ENCODE results near the gene VRK2.

VRK2 gene

DNA sequence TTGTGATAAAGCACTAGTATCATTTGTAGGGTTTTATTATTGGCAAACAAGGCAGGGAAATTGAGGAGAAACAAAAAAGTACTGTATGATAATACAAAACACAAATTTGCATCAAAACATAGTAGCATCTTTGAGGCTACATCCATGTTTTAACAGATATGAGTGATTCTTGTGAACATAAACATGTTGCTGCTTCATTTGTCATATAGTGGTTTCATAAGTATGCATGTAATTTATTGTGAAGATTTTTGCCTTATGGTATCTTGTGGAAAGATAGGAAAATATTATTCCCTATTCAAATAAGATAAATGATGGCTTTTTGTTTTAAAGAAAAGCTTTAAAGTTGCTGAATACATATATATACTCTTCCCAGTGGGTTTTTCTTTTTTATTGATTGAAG, 60.3 kb downstream of the VRK2 start:
- H3K9ac ChIP-seq (ENCODE audit: low read length) = no peak overlapping the region
- H3K4me3 ChIP-seq (ENCODE audit: low read depth, low read length, poor library complexity, severe bottlenecking) = no peak overlapping the region
- H3K4me1 ChIP-seq (ENCODE audit: insufficient read depth, low read length, severe bottlenecking) = no peaks in the 10 kb centered on the region
- H3F3A ChIP-seq (ENCODE audit: insufficient read depth, low read length) = no peaks in the 10 kb centered on the region
- H3K79me2 ChIP-seq (ENCODE audit: insufficient read depth, low read length) = no peaks in the 10 kb centered on the region
- H4K20me1 ChIP-seq (ENCODE audit: insufficient read depth, low read length) = no peaks in the 10 kb centered on the region
- no peak overlapping the region for H3K4me2 ChIP-seq (ENCODE audit: low read length)
- TF ChIP-seq, protein P1, sequence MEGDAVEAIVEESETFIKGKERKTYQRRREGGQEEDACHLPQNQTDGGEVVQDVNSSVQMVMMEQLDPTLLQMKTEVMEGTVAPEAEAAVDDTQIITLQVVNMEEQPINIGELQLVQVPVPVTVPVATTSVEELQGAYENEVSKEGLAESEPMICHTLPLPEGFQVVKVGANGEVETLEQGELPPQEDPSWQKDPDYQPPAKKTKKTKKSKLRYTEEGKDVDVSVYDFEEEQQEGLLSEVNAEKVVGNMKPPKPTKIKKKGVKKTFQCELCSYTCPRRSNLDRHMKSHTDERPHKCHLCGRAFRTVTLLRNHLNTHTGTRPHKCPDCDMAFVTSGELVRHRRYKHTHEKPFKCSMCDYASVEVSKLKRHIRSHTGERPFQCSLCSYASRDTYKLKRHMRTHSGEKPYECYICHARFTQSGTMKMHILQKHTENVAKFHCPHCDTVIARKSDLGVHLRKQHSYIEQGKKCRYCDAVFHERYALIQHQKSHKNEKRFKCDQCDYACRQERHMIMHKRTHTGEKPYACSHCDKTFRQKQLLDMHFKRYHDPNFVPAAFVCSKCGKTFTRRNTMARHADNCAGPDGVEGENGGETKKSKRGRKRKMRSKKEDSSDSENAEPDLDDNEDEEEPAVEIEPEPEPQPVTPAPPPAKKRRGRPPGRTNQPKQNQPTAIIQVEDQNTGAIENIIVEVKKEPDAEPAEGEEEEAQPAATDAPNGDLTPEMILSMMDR (IDR thresholded peaks at IDR 0.05; ENCODE audit: low read length) = no peak
- TF ChIP-seq EZH2 (IDR thresholded peaks at IDR 0.05; ENCODE audit: borderline replicate concordance, low read length) = no peak
- H3K27me3 ChIP-seq (ENCODE audit: insufficient read depth, low read length) = no peaks in the 10 kb centered on the region
- no peaks in the 10 kb centered on the region for H3K9me3 ChIP-seq (ENCODE audit: low read length)
- H3K27ac ChIP-seq (ENCODE audit: low read depth, low read length, poor library complexity, severe bottlenecking) = no peak overlapping the region
- no peaks in the 10 kb centered on the region for H3K9me2 ChIP-seq (ENCODE audit: low read depth, low read length)
- H2AFZ ChIP-seq (ENCODE audit: low read length) = no peak overlapping the region
- no peaks in the 10 kb centered on the region for H3K36me3 ChIP-seq (ENCODE audit: insufficient read depth, low read length)

DNA sequence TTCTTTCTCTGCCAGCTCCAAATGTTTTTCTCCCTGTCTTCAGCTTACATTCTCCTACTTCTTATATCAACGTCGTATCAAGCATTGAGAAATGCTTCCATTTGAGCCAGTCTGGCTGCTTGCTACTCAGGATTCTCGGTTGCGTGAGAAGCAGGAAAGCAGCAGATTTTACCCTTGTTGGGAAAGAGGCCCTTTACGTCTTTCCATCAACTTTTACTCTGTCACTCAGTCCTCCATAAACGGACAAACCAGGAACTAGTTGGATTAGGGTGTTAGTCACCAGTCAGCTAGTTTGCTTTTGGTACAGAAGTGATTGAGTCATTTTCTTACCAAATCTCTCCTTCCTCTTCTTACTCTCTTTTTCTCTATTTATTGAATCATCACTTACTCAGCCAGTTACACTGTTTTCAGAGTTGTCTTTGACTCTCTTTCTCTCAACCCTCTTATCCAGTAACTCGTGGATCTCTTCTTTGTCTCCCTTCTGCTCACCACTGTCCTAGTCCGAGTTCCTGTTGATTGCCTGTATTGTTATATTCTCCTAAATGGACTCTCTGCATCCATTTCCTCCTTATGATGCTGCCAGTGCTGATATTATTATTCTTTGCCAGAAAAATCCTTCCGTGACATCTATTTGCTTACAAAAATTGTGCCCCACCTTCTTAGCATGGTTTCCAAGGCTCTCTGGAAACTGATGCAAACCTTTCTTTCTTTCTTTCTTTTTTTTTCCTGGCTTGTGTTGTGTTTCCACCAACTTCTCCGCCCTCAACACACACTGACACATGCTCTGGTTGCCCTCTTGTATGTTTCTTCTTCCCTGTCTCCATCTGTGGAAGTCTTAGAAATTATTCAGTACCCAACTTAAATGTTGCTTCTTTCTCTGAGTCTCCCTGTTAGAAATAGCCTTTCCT, 61.5 kb downstream of the VRK2 start:
- Histone ChIP-seq H3K27ac (ENCODE audit: low read depth, low read length, poor library complexity, severe bottlenecking) (no peak overlapping the region), H3F3A (ENCODE audit: insufficient read depth, low read length) (no peaks in the 10 kb centered on the region), H3K9me3 (ENCODE audit: low read length) (no peaks in the 10 kb centered on the region), H3K9me2 (ENCODE audit: low read depth, low read length) (no peaks in the 10 kb centered on the region), H3K4me1 (ENCODE audit: insufficient read depth, low read length, severe bottlenecking) (no peaks in the 10 kb centered on the region), H3K36me3 (ENCODE audit: insufficient read depth, low read length) (no peaks in the 10 kb centered on the region), H2AFZ (ENCODE audit: low read length) (no peak overlapping the region), H3K4me3 (ENCODE audit: low read depth, low read length, poor library complexity, severe bottlenecking) (no peak overlapping the region), H3K4me2 (ENCODE audit: low read length) (no peak overlapping the region), H4K20me1 (ENCODE audit: insufficient read depth, low read length) (no peaks in the 10 kb centered on the region), H3K79me2 (ENCODE audit: insufficient read depth, low read length) (no peaks in the 10 kb centered on the region), H3K27me3 (ENCODE audit: insufficient read depth, low read length) (no peaks in the 10 kb centered on the region), H3K9ac (ENCODE audit: low read length) (no peak overlapping the region)
- TF ChIP-seq, protein P1 (IDR thresholded peaks at IDR 0.05; ENCODE audit: low read length) = no peak
- TF ChIP-seq EZH2 (IDR thresholded peaks at IDR 0.05; ENCODE audit: borderline replicate concordance, low read length) = no peak

DNA sequence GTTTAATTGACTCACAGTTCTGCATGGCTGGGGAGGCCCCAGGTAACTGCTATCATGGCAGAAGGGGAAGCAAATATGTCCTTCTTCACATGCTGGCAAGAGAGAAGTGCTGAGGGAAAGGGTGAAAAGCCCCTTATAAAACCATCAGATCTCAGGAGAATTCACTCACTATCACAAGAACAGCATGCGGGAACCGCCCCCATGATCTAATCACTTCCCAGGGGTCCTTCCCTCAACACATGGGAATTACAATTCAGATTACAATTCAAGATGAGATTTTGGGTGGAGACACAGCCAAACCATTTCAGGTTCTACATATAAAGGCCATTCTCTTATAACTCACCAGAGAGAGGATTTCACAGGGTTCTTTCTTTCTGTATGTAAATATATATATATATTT, 62.9 kb downstream of the VRK2 start:
- no peaks in the 10 kb centered on the region for H3F3A ChIP-seq (ENCODE audit: insufficient read depth, low read length)
- H3K9ac ChIP-seq (ENCODE audit: low read length) = no peak overlapping the region
- H3K79me2 ChIP-seq (ENCODE audit: insufficient read depth, low read length) = no peaks in the 10 kb centered on the region
- no peak overlapping the region for H2AFZ ChIP-seq (ENCODE audit: low read length)
- H3K27ac ChIP-seq (ENCODE audit: low read depth, low read length, poor library complexity, severe bottlenecking) = no peak overlapping the region
- H4K20me1 ChIP-seq (ENCODE audit: insufficient read depth, low read length) = no peaks in the 10 kb centered on the region
- no peak overlapping the region for H3K4me2 ChIP-seq (ENCODE audit: low read length)
- H3K4me1 ChIP-seq (ENCODE audit: insufficient read depth, low read length, severe bottlenecking) = no peaks in the 10 kb centered on the region
- H3K9me2 ChIP-seq (ENCODE audit: low read depth, low read length) = no peaks in the 10 kb centered on the region
- no peaks in the 10 kb centered on the region for H3K36me3 ChIP-seq (ENCODE audit: insufficient read depth, low read length)
- H3K27me3 ChIP-seq (ENCODE audit: insufficient read depth, low read length) = no peaks in the 10 kb centered on the region
- TF ChIP-seq, protein P1 (IDR thresholded peaks at IDR 0.05; ENCODE audit: low read length) = no peak
- no peak for TF ChIP-seq EZH2 (IDR thresholded peaks at IDR 0.05; ENCODE audit: borderline replicate concordance, low read length)
- no peaks in the 10 kb centered on the region for H3K9me3 ChIP-seq (ENCODE audit: low read length)
- H3K4me3 ChIP-seq (ENCODE audit: low read depth, low read length, poor library complexity, severe bottlenecking) = no peak overlapping the region

Measured in OCI-LY1 (cell line).